GM11168 (cell line): ENCODE data around the gene TNS1.
"Not testable (repeated sequence)": the region's sequence is repeated elsewhere in the genome, so short reads cannot be mapped to it uniquely, and the experiment has no call there.

Experiments used
- in situ Hi-C: fragments of 300-500 bp; cut with MboI; formaldehyde crosslinking; loops from one replicate; pipeline ENCODE4 v1.12.0; 2022; ENCODE audit warnings: low sequenced_read_pairs; ENCODE audit not compliant: unreplicated experiment

The TNS1 gene

GRCh38 chr2:217808967-217809366, 193.8 kb downstream of the TNS1 start:
- in situ Hi-C loops: not testable (repeated sequence)

GRCh38 chr2:217808326-217808725, 194.5 kb downstream of the TNS1 start:
- in situ Hi-C loops: no loop called here

GRCh38 chr2:217807753-217808152, 195.0 kb downstream of the TNS1 start:
- in situ Hi-C loops: no loop called here

GRCh38 chr2:217807025-217807424, 195.8 kb downstream of the TNS1 start:
- in situ Hi-C loops: no loop called here

- in situ Hi-C loops: no loop called here
Observed at GRCh38 chr2:217806482-217806765, 196.4 kb downstream of the TNS1 start.

GRCh38 chr2:217805668-217806481, 196.9 kb downstream of the TNS1 start:
- in situ Hi-C loops: no loop called here

- in situ Hi-C loops: no loop called here
Observed at GRCh38 chr2:217804791-217805667, 197.8 kb downstream of the TNS1 start.

GRCh38 chr2:217804338-217804737, 198.5 kb downstream of the TNS1 start:
- in situ Hi-C loops: no loop called here

GRCh38 chr2:217803653-217803960, 199.2 kb downstream of the TNS1 start:
- in situ Hi-C loops: no loop called here

GRCh38 chr2:217802876-217803652, 199.7 kb downstream of the TNS1 start:
- in situ Hi-C loops: no loop called here

- in situ Hi-C loops: no loop called here
Observed at GRCh38 chr2:217802266-217802665, 200.5 kb downstream of the TNS1 start.

- in situ Hi-C loops: no loop called here
Observed at GRCh38 chr2:217801711-217802110, 201.1 kb downstream of the TNS1 start.

GRCh38 chr2:217801115-217801531, 201.7 kb downstream of the TNS1 start:
- in situ Hi-C loops: no loop called here

- in situ Hi-C loops: no loop called here
Observed at GRCh38 chr2:217800433-217801114, 202.2 kb downstream of the TNS1 start.

GRCh38 chr2:217799563-217800432, 203.0 kb downstream of the TNS1 start:
- in situ Hi-C loops: loop anchor here (25.0 kb wide), 1 partner anchor 288 kb away; no protein-coding TSS in a partner anchor

- in situ Hi-C loops: loop anchor here (25.0 kb wide), 1 partner anchor 288 kb away; no protein-coding TSS in a partner anchor
Observed at GRCh38 chr2:217798743-217799562, 203.8 kb downstream of the TNS1 start.

- in situ Hi-C loops: loop anchor here (25.0 kb wide), 1 partner anchor 289 kb away; no protein-coding TSS in a partner anchor
Observed at GRCh38 chr2:217798191-217798590, 204.6 kb downstream of the TNS1 start.

- in situ Hi-C loops: loop anchor here (25.0 kb wide), 1 partner anchor 290 kb away; no protein-coding TSS in a partner anchor
Observed at GRCh38 chr2:217797661-217798069, 205.1 kb downstream of the TNS1 start.
